Caco-2 (cell line): ENCODE data around the gene PLAAT3. TPM values are rescaled to one million over a fixed set of nuclear protein-coding genes. Genes with fewer than 3 reads are reported as not detected.

ENCODE experiments used
- BruUV-seq: library from RNA; stranded (reverse); fragments of 400-500 nt; replicated peaks from 2 replicates; lab custom pipeline; 2021; lab: Mats Ljungman, UMichigan
- CTCF ChIA-PET: fragments of 300-600 bp; sonication (Branson Sonifier 250); formaldehyde crosslinking; loops from one replicate; lab custom pipeline; 2022; ENCODE audit warnings: antibody characterized with exemption; lab: Charles Lee
- POLR2A ChIA-PET: fragments of 300-600 bp; sonication (Branson Sonifier 250); formaldehyde crosslinking; loops from one replicate; lab custom pipeline; 2022; ENCODE audit warnings: antibody characterized with exemption; lab: Charles Lee
- DNase-seq, 2 experiments: peaks; one replicate each; pipeline versions ENCODE4 v3.0.0 to v3.0.0-alpha.2; 2020 to 2022
- H3K27me3 ChIP-seq: replicated peaks from 2 replicates; pipeline ENCODE4 v1.6.0; 2011; ENCODE audit warnings: low read length; ENCODE audit not compliant: control insufficient read depth, insufficient read depth
- H3K36me3 ChIP-seq: 2 replicates; pipeline ENCODE4 v1.5.1; 2011; ENCODE audit warnings: low read length; ENCODE audit not compliant: control insufficient read depth, insufficient read depth
- H3K4me1 ChIP-seq: fragments of 250-450 bp; sonication (Bioruptor Pico); 2 replicates; pipeline ENCODE4 v1.5.1; 2020; ENCODE audit warnings: mild to moderate bottlenecking
- H3K4me3 ChIP-seq: 2 replicates; pipeline ENCODE4 v1.5.1; 2011; ENCODE audit warnings: low read depth, mild to moderate bottlenecking, control low read depth, low read length
- H3K9me3 ChIP-seq: fragments of 250-450 bp; sonication (Bioruptor Pico); 2 replicates; pipeline ENCODE4 v1.5.1; 2020; ENCODE audit warnings: mild to moderate bottlenecking, moderate library complexity
- H3K27ac Mint-ChIP-seq: one replicate; pipeline ENCODE4 v1.8.0; 2022; ENCODE audit warnings: mixed read lengths; ENCODE audit not compliant: unreplicated experiment
- H3K27me3 Mint-ChIP-seq: one replicate; pipeline ENCODE4 v1.8.0; 2022; ENCODE audit warnings: mixed read lengths; ENCODE audit not compliant: insufficient read depth, unreplicated experiment
- H3K36me3 Mint-ChIP-seq: one replicate; pipeline ENCODE4 v1.8.0; 2022; ENCODE audit warnings: mild to moderate bottlenecking, mixed read lengths; ENCODE audit not compliant: insufficient read depth, unreplicated experiment
- H3K4me1 Mint-ChIP-seq: one replicate; pipeline ENCODE4 v1.8.0; 2022; ENCODE audit warnings: low read depth, mixed read lengths; ENCODE audit not compliant: unreplicated experiment
- H3K4me3 Mint-ChIP-seq: one replicate; pipeline ENCODE4 v1.8.0; 2022; ENCODE audit warnings: mild to moderate bottlenecking, moderate library complexity, mixed read lengths; ENCODE audit not compliant: unreplicated experiment
- H3K9me3 Mint-ChIP-seq: one replicate; pipeline ENCODE4 v1.8.0; 2022; ENCODE audit warnings: mixed read lengths; ENCODE audit not compliant: unreplicated experiment
- intact Hi-C: fragments of 100-400 bp; cut with micrococcal nuclease; formaldehyde crosslinking; loops from one replicate; pipeline ENCODE4 v1.10.0; 2022; ENCODE audit not compliant: unreplicated experiment
- total RNA-seq: library from RNA; stranded (reverse); gene quantifications from 2 replicates; pipeline ENCODE4 v1.2.3, GENCODE V29; 2022
- TF ChIP-seq, protein P1 (sequence below), 2 experiments: fragments of 200-600 bp in 1 of 2; IDR thresholded peaks; 1 replicate in 1 of 2; 2 replicates in 1 of 2; pipeline versions ENCODE4 v1.5.1 to v1.8.0; 2011 to 2022; ENCODE audit warnings: antibody characterized with exemption in 1 of 2, control low read depth in 1 of 2, inconsistent platforms in 1 of 2, low read depth in 1 of 2, low read length in 1 of 2, mild to moderate bottlenecking in 1 of 2, moderate library complexity in 1 of 2; ENCODE audit not compliant: insufficient read depth in 1 of 2, severe bottlenecking in 1 of 2, unreplicated experiment in 1 of 2

Gene PLAAT3
- total RNA-seq, 1 experiment from 2014 or later, result 57.9 TPM

DNA sequence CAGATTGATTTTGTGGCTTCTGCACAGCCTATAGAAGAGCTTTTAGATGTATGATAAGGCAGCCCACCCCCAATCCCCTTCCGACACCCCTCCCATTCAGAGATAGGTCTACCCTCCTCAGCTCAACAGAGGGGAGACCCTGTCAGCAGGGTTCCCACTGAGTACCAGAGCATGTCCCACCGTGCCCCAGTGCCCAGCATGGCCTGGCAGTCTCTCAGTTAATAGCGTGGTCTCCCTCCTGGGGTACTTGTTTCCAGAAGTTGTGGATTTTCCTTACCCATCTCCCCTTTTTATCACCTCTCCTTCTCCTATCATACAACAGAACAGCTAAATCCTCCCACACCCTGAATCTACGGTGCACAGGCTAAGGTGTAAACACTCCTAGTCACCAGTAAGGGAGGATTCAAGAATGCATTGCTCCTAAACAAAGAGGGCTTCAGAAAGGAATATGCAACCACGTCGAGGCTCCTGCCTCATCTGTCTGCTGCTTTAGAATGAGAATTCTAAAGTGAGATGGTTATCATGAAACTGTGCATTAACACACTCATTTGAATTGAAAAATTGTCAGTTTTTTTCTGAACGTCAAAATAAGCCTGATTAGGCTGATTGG lies 57.7 kb downstream of the PLAAT3 start:
- H3K4me3 ChIP-seq, result no peak overlapping the region
- Mint-ChIP-seq H3K27ac (no peak overlapping the region), H3K36me3 (no peaks in the 10 kb centered on the region), H3K9me3 (no peaks in the 10 kb centered on the region), H3K27me3 (no peaks in the 10 kb centered on the region), H3K4me1 (no peaks in the 10 kb centered on the region), H3K4me3 (no peak overlapping the region)
- POLR2A ChIA-PET, result no interaction called here
- CTCF ChIA-PET, result no interaction called here
- no TSS peak for BruUV-seq
- peaks cover 7% of the 10 kb centered on the region for H3K4me1 ChIP-seq
- intact Hi-C loops, result no loop called here
- H3K36me3 ChIP-seq, result no peaks in the 10 kb centered on the region
- H3K27me3 ChIP-seq, result no peaks in the 10 kb centered on the region
- H3K9me3 ChIP-seq, result no peaks in the 10 kb centered on the region
- TF ChIP-seq, protein P1, sequence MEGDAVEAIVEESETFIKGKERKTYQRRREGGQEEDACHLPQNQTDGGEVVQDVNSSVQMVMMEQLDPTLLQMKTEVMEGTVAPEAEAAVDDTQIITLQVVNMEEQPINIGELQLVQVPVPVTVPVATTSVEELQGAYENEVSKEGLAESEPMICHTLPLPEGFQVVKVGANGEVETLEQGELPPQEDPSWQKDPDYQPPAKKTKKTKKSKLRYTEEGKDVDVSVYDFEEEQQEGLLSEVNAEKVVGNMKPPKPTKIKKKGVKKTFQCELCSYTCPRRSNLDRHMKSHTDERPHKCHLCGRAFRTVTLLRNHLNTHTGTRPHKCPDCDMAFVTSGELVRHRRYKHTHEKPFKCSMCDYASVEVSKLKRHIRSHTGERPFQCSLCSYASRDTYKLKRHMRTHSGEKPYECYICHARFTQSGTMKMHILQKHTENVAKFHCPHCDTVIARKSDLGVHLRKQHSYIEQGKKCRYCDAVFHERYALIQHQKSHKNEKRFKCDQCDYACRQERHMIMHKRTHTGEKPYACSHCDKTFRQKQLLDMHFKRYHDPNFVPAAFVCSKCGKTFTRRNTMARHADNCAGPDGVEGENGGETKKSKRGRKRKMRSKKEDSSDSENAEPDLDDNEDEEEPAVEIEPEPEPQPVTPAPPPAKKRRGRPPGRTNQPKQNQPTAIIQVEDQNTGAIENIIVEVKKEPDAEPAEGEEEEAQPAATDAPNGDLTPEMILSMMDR (IDR thresholded peaks at IDR 0.05; ENCODE audit: insufficient read depth in 1 of 2, low read depth in 1 of 2, low read length in 1 of 2, severe bottlenecking in 1 of 2, unreplicated experiment in 1 of 2), result no peak
- DNase-seq, result no peak

- Histone ChIP-seq H3K9me3 (no peaks in the 10 kb centered on the region), H3K27me3 (no peaks in the 10 kb centered on the region), H3K4me1 (peaks cover 7% of the 10 kb centered on the region), H3K4me3 (no peak overlapping the region), H3K36me3 (no peaks in the 10 kb centered on the region)
- Mint-ChIP-seq H3K27me3 (no peaks in the 10 kb centered on the region), H3K4me1 (no peaks in the 10 kb centered on the region), H3K9me3 (no peaks in the 10 kb centered on the region), H3K27ac (no peak overlapping the region), H3K4me3 (no peak overlapping the region), H3K36me3 (peaks cover 4% of the 10 kb centered on the region)
- TF ChIP-seq, protein P1 (IDR thresholded peaks at IDR 0.05; ENCODE audit: insufficient read depth in 1 of 2, low read depth in 1 of 2, low read length in 1 of 2, severe bottlenecking in 1 of 2, unreplicated experiment in 1 of 2), result no peak
- ChIA-PET CTCF (no interaction called here), POLR2A (no interaction called here)
- intact Hi-C loops, result no loop called here
- no peak for DNase-seq
- BruUV-seq, result no TSS peak
Measured at GRCh38 chr11:63554877-63555223, 59.4 kb downstream of the PLAAT3 start.

DNA sequence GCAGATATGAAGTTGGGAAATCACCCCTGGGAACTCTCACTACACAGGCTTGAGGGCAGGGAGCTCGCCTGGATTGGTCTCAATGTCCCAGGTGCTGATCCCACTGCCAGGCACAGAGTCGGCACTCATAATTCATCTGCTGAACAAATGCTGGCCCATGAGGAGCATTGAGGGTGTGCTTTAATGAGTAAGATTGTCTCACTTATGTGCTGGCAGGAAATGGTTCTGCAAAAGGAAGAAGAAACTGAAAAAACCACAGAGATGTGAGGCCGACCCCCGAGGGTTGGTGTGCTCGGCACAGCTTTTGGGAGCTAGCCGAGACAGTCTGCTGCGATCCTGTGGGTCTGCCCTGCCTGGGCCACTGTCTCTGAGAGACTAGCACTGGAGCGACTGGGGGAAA lies 60.5 kb downstream of the PLAAT3 start:
- H3K4me3 ChIP-seq, result no peak overlapping the region
- H3K27ac Mint-ChIP-seq, result no peak overlapping the region
- no TSS peak for BruUV-seq

More for the DNA sequence above, 60.5 kb downstream of the PLAAT3 start:
- TF ChIP-seq, protein P1 (IDR thresholded peaks at IDR 0.05; ENCODE audit: insufficient read depth in 1 of 2, low read depth in 1 of 2, low read length in 1 of 2, severe bottlenecking in 1 of 2, unreplicated experiment in 1 of 2), result no peak
- no peaks in the 10 kb centered on the region for H3K9me3 Mint-ChIP-seq
- H3K9me3 ChIP-seq, result no peaks in the 10 kb centered on the region
- H3K4me3 Mint-ChIP-seq, result no peak overlapping the region
- ChIA-PET CTCF (no interaction called here), POLR2A (no interaction called here)
- H3K4me1 Mint-ChIP-seq, result no peaks in the 10 kb centered on the region
- no peak for DNase-seq
- H3K27me3 Mint-ChIP-seq, result no peaks in the 10 kb centered on the region
- H3K36me3 Mint-ChIP-seq, result peaks cover 4% of the 10 kb centered on the region
- peaks cover 6% of the 10 kb centered on the region for H3K4me1 ChIP-seq
- no peaks in the 10 kb centered on the region for H3K27me3 ChIP-seq
- H3K36me3 ChIP-seq, result no peaks in the 10 kb centered on the region
- intact Hi-C loops, result no loop called here
